ENCODE results near the gene HTT. TPM values are rescaled to one million over a fixed set of nuclear protein-coding genes. Genes with fewer than 3 reads are reported as not detected.

HTT gene
- total RNA-seq, 2 experiments from 2014 or later = 54.2 to 56.5 TPM

GRCh38 chr4:3036131-3036952 is 38.1 kb upstream of the HTT start:
- TF ChIP-seq, protein P1, sequence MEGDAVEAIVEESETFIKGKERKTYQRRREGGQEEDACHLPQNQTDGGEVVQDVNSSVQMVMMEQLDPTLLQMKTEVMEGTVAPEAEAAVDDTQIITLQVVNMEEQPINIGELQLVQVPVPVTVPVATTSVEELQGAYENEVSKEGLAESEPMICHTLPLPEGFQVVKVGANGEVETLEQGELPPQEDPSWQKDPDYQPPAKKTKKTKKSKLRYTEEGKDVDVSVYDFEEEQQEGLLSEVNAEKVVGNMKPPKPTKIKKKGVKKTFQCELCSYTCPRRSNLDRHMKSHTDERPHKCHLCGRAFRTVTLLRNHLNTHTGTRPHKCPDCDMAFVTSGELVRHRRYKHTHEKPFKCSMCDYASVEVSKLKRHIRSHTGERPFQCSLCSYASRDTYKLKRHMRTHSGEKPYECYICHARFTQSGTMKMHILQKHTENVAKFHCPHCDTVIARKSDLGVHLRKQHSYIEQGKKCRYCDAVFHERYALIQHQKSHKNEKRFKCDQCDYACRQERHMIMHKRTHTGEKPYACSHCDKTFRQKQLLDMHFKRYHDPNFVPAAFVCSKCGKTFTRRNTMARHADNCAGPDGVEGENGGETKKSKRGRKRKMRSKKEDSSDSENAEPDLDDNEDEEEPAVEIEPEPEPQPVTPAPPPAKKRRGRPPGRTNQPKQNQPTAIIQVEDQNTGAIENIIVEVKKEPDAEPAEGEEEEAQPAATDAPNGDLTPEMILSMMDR (IDR thresholded peaks at IDR 0.05) = no peak
- no peak overlapping the region for H3K4me3 Mint-ChIP-seq
- intact Hi-C loops (cut with micrococcal nuclease) = loop anchor here (5.0 kb wide), 1 partner anchor 59 kb away; no protein-coding TSS in a partner anchor
- no peaks in the 10 kb centered on the region for H3K9me3 Mint-ChIP-seq
- H3K4me1 Mint-ChIP-seq (ENCODE audit: low read depth) = peaks cover 22% of the 10 kb centered on the region
- DNase-seq (no peak), ATAC-seq (no peak)
- POLR2A ChIA-PET = no interaction called here
- peaks cover 12% of the 10 kb centered on the region for H3K27me3 Mint-ChIP-seq
- no peak overlapping the region for H3K27ac Mint-ChIP-seq
- CTCF ChIA-PET = interaction anchor here (0.7 to 3.5 kb wide), 8 partner anchors 16 to 71 kb away, joined by 3 to 14 read pairs (median 4); no protein-coding TSS in a partner anchor
- no peaks in the 10 kb centered on the region for H3K36me3 Mint-ChIP-seq (ENCODE audit: low read depth)

GRCh38 chr4:3037957-3038461 is 36.5 kb upstream of the HTT start:
- CTCF ChIA-PET = interaction anchor here (0.7 to 3.5 kb wide), 12 partner anchors 9 to 256 kb away, joined by 3 to 14 read pairs (median 4); partner anchors contain the start of genes GRK4 and NOP14
- peaks cover 31% of the 10 kb centered on the region for H3K4me1 Mint-ChIP-seq (ENCODE audit: low read depth)
- peak overlapping the region; percentile 48 for H3K4me3 Mint-ChIP-seq
- H3K27me3 Mint-ChIP-seq = peaks cover 12% of the 10 kb centered on the region
- intact Hi-C loops (cut with micrococcal nuclease) = loop anchor here (5.0 kb wide), 1 partner anchor 61 kb away; no protein-coding TSS in a partner anchor
- H3K36me3 Mint-ChIP-seq (ENCODE audit: low read depth) = no peaks in the 10 kb centered on the region
- TF ChIP-seq, protein P1 (IDR thresholded peaks at IDR 0.05) = no peak
- DNase-seq (peak; percentile 39), ATAC-seq (peak; percentile 8)
- no peak overlapping the region for H3K27ac Mint-ChIP-seq
- no peaks in the 10 kb centered on the region for H3K9me3 Mint-ChIP-seq
- POLR2A ChIA-PET = interaction anchor here (2.3 kb wide), 1 partner anchor 76 kb away, joined by 8 read pairs; no protein-coding TSS in a partner anchor

DNA sequence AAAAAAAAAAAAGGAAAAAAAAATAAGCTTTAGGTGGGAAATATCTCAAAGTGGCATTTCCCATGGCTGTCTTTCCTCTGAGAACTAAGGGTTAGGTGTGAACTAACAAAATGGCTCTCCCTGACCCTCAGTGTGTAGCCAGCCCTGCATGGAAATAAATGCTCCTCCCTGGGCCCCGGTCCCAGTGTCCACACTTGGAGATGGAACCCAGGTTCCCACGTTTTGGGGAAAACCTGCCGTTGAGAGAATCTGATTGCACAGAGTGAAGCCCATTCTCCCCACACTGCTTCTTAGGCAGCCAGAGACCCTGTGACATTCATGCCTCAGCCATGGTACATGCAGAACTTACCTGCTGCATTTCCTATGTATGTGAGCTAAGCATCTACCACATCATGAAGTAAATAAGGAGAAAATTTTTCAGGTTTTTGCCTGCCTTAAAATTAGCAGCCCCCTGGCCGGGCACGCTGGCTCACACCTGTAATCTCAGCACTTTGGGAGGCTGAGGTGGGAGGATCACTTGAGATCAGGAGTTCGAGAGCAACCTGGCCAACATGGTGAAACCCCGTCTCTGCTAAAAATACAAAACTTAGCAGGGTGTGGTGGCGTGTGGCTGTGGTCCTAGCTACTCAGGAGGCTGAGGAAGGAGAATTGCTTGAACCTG is 34.6 kb upstream of the HTT start:
- ATAC-seq (no peak), DNase-seq (no peak)
- ChIA-PET POLR2A (interaction anchor here (0.7 to 2.3 kb wide), 3 partner anchors 14 to 78 kb away, joined by 3 to 8 read pairs (median 3); no protein-coding TSS in a partner anchor), CTCF (interaction anchor here (2.7 to 3.5 kb wide), 2 partner anchors 31 to 62 kb away, joined by 12 to 13 read pairs; no protein-coding TSS in a partner anchor)
- H3K27me3 Mint-ChIP-seq = peaks cover 12% of the 10 kb centered on the region
- no peaks in the 10 kb centered on the region for H3K36me3 Mint-ChIP-seq (ENCODE audit: low read depth)
- intact Hi-C loops (cut with micrococcal nuclease) = loop anchor here (5.0 kb wide), 1 partner anchor 63 kb away; no protein-coding TSS in a partner anchor
- H3K27ac Mint-ChIP-seq = no peak overlapping the region
- H3K4me3 Mint-ChIP-seq = no peak overlapping the region
- no peaks in the 10 kb centered on the region for H3K9me3 Mint-ChIP-seq
- TF ChIP-seq, protein P1 (IDR thresholded peaks at IDR 0.05) = no peak
- peaks cover 38% of the 10 kb centered on the region for H3K4me1 Mint-ChIP-seq (ENCODE audit: low read depth)

DNA sequence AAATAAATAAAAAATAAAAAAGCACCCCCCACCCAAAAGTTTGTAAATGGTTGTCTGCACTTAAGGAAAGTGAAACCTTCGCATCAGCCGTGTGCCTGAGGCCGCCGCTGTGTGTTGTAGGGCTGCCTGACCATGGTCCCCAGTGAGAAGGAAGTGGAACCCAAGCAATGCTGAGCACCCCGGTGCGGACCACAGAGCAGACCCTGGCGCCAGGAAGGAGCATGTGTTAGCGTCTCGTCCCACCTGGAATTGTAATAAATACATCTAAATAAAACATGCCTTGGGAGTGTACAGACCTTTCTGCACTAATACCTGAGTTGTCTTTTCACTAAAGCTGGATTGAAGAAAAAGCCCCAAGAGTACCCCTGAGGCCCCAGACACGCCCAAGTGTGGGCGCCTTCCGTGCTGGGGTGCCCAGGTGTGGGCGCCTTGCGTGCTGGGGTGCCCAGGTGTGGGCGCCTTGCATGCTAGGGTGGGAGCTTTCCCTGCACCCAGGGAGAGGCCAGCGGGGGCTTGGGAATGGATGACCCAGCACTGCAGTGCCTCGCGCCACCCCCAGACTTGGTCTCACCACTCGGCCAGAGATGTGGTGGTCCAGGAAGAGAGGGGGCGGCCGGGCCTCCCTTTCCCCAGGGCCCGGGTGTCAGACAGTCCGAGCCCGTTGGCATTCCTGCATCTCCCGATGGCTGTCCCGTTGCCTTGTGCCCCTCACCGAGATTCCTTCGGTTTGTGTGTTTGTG is 33.9 kb upstream of the HTT start:
- TF ChIP-seq, protein P1 (IDR thresholded peaks at IDR 0.05) = no peak
- intact Hi-C loops (cut with micrococcal nuclease) = no loop called here
- Mint-ChIP-seq H3K9me3 (peaks cover 5% of the 10 kb centered on the region), H3K27me3 (peaks cover 12% of the 10 kb centered on the region), H3K4me3 (peak overlapping the region; percentile 81), H3K27ac (peak overlapping the region; percentile 84), H3K36me3 (ENCODE audit: low read depth) (peaks cover 3% of the 10 kb centered on the region), H3K4me1 (ENCODE audit: low read depth) (peaks cover 45% of the 10 kb centered on the region)
- no peak for DNase-seq
- ChIA-PET POLR2A (no interaction called here), CTCF (interaction anchor here (1.2 to 2.7 kb wide), 2 partner anchors 63 to 79 kb away, joined by 3 to 12 read pairs; no protein-coding TSS in a partner anchor)
- ATAC-seq = no peak
